RWPE1 (cell line): ENCODE results near the gene ARIH1.

Experiments used
- CTCF ChIA-PET: fragments of 350-600 bp; sonication (Branson Sonifier 250); formaldehyde crosslinking; extraction: SDS; loops from one replicate; lab custom pipeline; 2021; lab: Yijun Ruan, JAX
- POLR2A ChIA-PET: fragments of 400-600 bp; formaldehyde crosslinking; extraction: SDS; loops from one replicate; lab custom pipeline; 2020; ENCODE audit warnings: antibody characterized with exemption; ENCODE audit not compliant: low non-redundant PET; lab: Yijun Ruan, JAX
- DNase-seq: peaks from one replicate; pipeline ENCODE4 v3.0.0; 2012; ENCODE audit warnings: low spot score
- H3K27ac ChIP-seq: fragments of 450-650 bp; 2 replicates; pipeline ENCODE4 v1.5.1; 2017
- CTCF ChIP-seq: fragments of 450-650 bp; conservative IDR thresholded peaks from 2 replicates; pipeline ENCODE4 v1.5.1; 2017; ENCODE audit warnings: low read depth, mild to moderate bottlenecking

ARIH1 gene

GRCh38 chr15:72451224-72451623 is 22.9 kb upstream of the ARIH1 start:
- no peak for TF ChIP-seq CTCF
- ChIA-PET CTCF (no interaction called here), POLR2A (no interaction called here)
- no peak for DNase-seq
- H3K27ac ChIP-seq = no peak overlapping the region

- ChIA-PET CTCF (interaction anchor here (0.6 kb wide), 1 partner anchor 1905 kb away, joined by 4 read pairs; no protein-coding TSS in a partner anchor), POLR2A (no interaction called here)
- no peak for TF ChIP-seq CTCF
- no peak overlapping the region for H3K27ac ChIP-seq
- no peak for DNase-seq
Measured at GRCh38 chr15:72456684-72457083, 17.4 kb upstream of the ARIH1 start.

DNA sequence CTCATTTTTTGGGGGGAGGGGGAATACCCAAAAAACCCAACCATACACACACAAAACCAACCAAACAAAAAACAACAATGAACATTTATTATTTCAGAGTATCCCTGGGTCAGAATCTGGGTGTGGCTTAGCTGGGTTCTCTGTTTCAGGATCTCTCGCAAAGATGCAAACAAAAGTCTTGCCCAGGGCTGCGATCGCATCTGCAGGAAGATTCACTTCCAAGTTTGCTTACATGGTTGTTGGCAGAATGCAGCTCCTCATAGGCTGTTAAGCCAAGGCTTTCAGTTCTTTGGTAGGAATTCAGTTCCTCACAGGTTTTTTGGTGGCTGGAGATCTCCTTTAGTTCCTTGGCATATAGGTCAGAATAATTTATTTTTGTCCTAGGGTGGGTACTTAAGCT is 13.7 kb upstream of the ARIH1 start:
- ChIA-PET CTCF (no interaction called here), POLR2A (no interaction called here)
- no peak for DNase-seq
- TF ChIP-seq CTCF = no peak
- no peak overlapping the region for H3K27ac ChIP-seq

DNA sequence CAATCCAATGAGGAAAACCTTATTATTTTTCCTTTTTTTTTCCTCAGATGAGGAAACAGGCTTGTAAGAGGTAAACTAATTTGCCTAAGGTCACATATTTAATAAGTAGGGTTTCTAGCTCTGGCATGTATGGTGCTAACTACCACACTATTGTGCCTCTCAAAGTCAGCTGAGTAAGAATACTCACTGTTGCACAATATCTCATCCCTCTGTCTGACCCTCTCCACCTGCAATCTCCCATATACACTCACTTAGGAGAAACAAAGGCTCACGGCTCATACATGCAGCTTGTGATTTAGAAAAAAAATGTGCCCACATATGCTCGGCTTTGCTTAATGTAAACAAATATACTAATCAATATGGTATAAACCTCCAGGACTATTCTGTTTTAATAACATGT is 10.4 kb upstream of the ARIH1 start:
- TF ChIP-seq CTCF = no peak
- ChIA-PET POLR2A (no interaction called here), CTCF (interaction anchor here (0.6 kb wide), 2 partner anchors 23 to 1498 kb away, joined by 3 to 4 read pairs; no protein-coding TSS in a partner anchor)
- DNase-seq = no peak
- no peak overlapping the region for H3K27ac ChIP-seq

DNA sequence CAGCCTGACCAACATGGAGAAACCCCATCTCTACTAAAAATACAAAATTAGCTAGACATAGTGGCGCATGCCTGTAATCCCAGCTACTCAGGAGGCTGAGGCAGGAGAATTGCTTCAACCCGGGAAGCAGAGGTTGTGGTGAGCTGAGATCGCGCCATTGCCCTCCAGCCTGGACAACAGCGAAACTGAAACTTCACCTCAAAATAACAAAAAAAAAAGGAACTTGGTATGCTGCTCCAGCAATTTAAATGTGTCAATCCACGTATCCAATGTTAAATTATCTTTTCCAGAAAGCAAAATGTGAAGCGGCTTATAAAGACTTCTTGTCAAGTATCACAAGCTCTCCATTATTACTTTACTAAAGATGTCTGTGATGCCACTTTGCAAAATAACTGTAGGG is 9.9 kb upstream of the ARIH1 start:
- ChIA-PET CTCF (interaction anchor here (0.6 to 0.7 kb wide), 2 partner anchors 22 to 90 kb away, joined by 3 to 4 read pairs; no protein-coding TSS in a partner anchor), POLR2A (no interaction called here)
- no peak for TF ChIP-seq CTCF
- DNase-seq = no peak
- H3K27ac ChIP-seq = no peak overlapping the region

GRCh38 chr15:72468103-72468502 is 6.0 kb upstream of the ARIH1 start:
- H3K27ac ChIP-seq = no peak overlapping the region
- ChIA-PET POLR2A (no interaction called here), CTCF (interaction anchor here (0.5 kb wide), 1 partner anchor 576 kb away, joined by 3 read pairs; no protein-coding TSS in a partner anchor)
- no peak for DNase-seq
- no peak for TF ChIP-seq CTCF
